ENCODE data around the gene DNLZ. TPM values are rescaled to one million over a fixed set of nuclear protein-coding genes. Genes with fewer than 3 reads are reported as not detected.

Gene DNLZ
- total and polyA plus RNA-seq, 9 of the 15 experiments (the other 6 are each of a cell fraction or from before 2014, with no cell fraction given), result 0.17 to 44.6 (median 3.4) TPM

GRCh38 chr9:136385015-136385414 lies 21.5 kb upstream of the DNLZ start (continued):
- no peak for TF ChIP-seq ZNF57 (CRISPR knock-in tag; IDR thresholded peaks at IDR 0.05)
- no peak for TF ChIP-seq ZNF511 (CRISPR knock-in tag; IDR thresholded peaks at IDR 0.05)
- no peak for TF ChIP-seq NFIC (IDR thresholded peaks at IDR 0.05)
- TF ChIP-seq SP1 (CRISPR knock-in tag; IDR thresholded peaks at IDR 0.05), result no peak
- no peak for TF ChIP-seq CREB1 (IDR thresholded peaks at IDR 0.05)
- no peak for TF ChIP-seq CREB1 (CRISPR knock-in tag; IDR thresholded peaks at IDR 0.05)
- no peak for TF ChIP-seq BRF2 (IDR thresholded peaks at IDR 0.05; ENCODE audit: borderline replicate concordance, insufficient read depth, insufficient read length)
- TF ChIP-seq AFF4 (CRISPR knock-in tag; IDR thresholded peaks at IDR 0.05), result no peak

All from K562 (cell line).